ENCODE data around the gene SGSH. TPM values are rescaled to one million over a fixed set of nuclear protein-coding genes. Genes with fewer than 3 reads are reported as not detected.

Gene SGSH
- polyA plus RNA-seq, 1 donor (not counting 4 experiments of a cell fraction or from before 2014, with no cell fraction given), result 9.6 TPM

DNA sequence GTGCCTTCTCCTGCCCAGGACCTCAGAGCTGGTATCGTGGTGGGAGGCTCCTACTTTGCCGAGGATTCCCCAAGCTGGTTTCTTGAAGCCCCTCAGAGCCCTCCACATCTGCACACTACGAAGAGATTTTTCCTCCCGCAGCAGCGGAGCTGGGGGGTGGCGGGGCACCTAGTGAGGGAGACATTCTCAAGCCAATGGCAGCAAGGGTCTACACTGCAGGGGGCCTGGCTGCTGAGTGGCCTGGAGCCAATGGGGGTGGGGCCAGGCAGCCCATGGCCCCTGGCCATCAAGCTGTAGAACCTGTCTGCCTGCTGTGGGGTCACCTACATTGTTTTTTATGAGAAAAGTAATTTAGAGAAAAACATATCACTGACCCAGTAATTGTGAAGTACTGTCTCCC, 5.1 kb upstream of the SGSH start:
- H4K20me1 ChIP-seq (ENCODE audit: control insufficient read depth, extremely low read depth, insufficient read depth, low read length), result no peaks in the 10 kb centered on the region
- FAIRE-seq, result no peak
- dilution Hi-C loops (cut with MboI; ENCODE audit: extremely low pct_ligation_motif_present, low sequenced_read_pairs), result no loop called here

GRCh38 chr17:80224683-80225082, 4.5 kb upstream of the SGSH start:
- Histone ChIP-seq H3K36me3 (ENCODE audit: control insufficient read depth in 2 of 2, extremely low read depth in 1 of 2, insufficient read depth in 2 of 2, low read length in 2 of 2) (no peaks in the 10 kb centered on the region), H3K79me2 (ENCODE audit: control insufficient read depth, insufficient read depth, low read length) (no peaks in the 10 kb centered on the region), H3K9me1 (ENCODE audit: control insufficient read depth, extremely low read depth, insufficient read depth, low read length) (no peaks in the 10 kb centered on the region), H3K9me3 (ENCODE audit: control insufficient read depth, low read depth, low read length) (no peaks in the 10 kb centered on the region), H3K4me3 (ENCODE audit: control insufficient read depth in 2 of 3, extremely low read depth in 1 of 3, insufficient read depth in 2 of 3, low read depth in 1 of 3, low read length in 3 of 3) (no peak overlapping the region), H3K4me1 (ENCODE audit: control insufficient read depth, extremely low read depth, insufficient read depth, low read length) (peaks cover 2% of the 10 kb centered on the region), H3K4me2 (ENCODE audit: control insufficient read depth, extremely low read depth, insufficient read depth, low read depth, low read length) (no peak overlapping the region), H3K27me3 (ENCODE audit: control insufficient read depth, extremely low read depth, insufficient read depth, low read length) (no peaks in the 10 kb centered on the region), H4K20me1 (ENCODE audit: control insufficient read depth, extremely low read depth, insufficient read depth, low read length) (no peaks in the 10 kb centered on the region), H3K9ac (ENCODE audit: control insufficient read depth, extremely low read depth, insufficient read depth, low read length) (no peak overlapping the region), H2AFZ (ENCODE audit: control insufficient read depth, low read length) (no peak overlapping the region), H3K27ac (ENCODE audit: control insufficient read depth, insufficient read depth, low read length) (no peak overlapping the region)
- FAIRE-seq (no peak), DNase-seq (ENCODE audit: low read depth, low spot score) (no peak)
- TF ChIP-seq CTCF (optimal IDR thresholded peaks at IDR 0.05 in 1 of 3, IDR thresholded peaks at IDR 0.05 in 1 of 3, conservative IDR thresholded peaks at IDR 0.05 in 1 of 3; ENCODE audit: extremely low read depth in 1 of 3, insufficient read depth in 2 of 3, low read length in 3 of 3) (no peak), EZH2 (IDR thresholded peaks at IDR 0.05; ENCODE audit: low read length) (no peak)
- dilution Hi-C loops (cut with MboI; ENCODE audit: extremely low pct_ligation_motif_present, low sequenced_read_pairs), result no loop called here

More for the DNA sequence above, 5.1 kb upstream of the SGSH start:
- Histone ChIP-seq H3K9me3 (ENCODE audit: control insufficient read depth, low read depth, low read length) (no peaks in the 10 kb centered on the region), H3K36me3 (ENCODE audit: control insufficient read depth in 2 of 2, extremely low read depth in 1 of 2, insufficient read depth in 2 of 2, low read length in 2 of 2) (no peaks in the 10 kb centered on the region), H3K9ac (ENCODE audit: control insufficient read depth, extremely low read depth, insufficient read depth, low read length) (no peak overlapping the region), H2AFZ (ENCODE audit: control insufficient read depth, low read length) (no peak overlapping the region), H3K4me1 (ENCODE audit: control insufficient read depth, extremely low read depth, insufficient read depth, low read length) (no peaks in the 10 kb centered on the region), H3K9me1 (ENCODE audit: control insufficient read depth, extremely low read depth, insufficient read depth, low read length) (no peaks in the 10 kb centered on the region), H3K79me2 (ENCODE audit: control insufficient read depth, insufficient read depth, low read length) (no peaks in the 10 kb centered on the region), H3K4me3 (ENCODE audit: control insufficient read depth in 2 of 3, extremely low read depth in 1 of 3, insufficient read depth in 2 of 3, low read depth in 1 of 3, low read length in 3 of 3) (no peak overlapping the region), H3K27me3 (ENCODE audit: control insufficient read depth, extremely low read depth, insufficient read depth, low read length) (no peaks in the 10 kb centered on the region), H3K4me2 (ENCODE audit: control insufficient read depth, extremely low read depth, insufficient read depth, low read depth, low read length) (no peak overlapping the region), H3K27ac (ENCODE audit: control insufficient read depth, insufficient read depth, low read length) (no peak overlapping the region)
- TF ChIP-seq CTCF (optimal IDR thresholded peaks at IDR 0.05 in 1 of 3, IDR thresholded peaks at IDR 0.05 in 1 of 3, conservative IDR thresholded peaks at IDR 0.05 in 1 of 3; ENCODE audit: extremely low read depth in 1 of 3, insufficient read depth in 2 of 3, low read length in 3 of 3), result no peak
- TF ChIP-seq EZH2 (IDR thresholded peaks at IDR 0.05; ENCODE audit: low read length), result no peak
- DNase-seq (ENCODE audit: low read depth, low spot score), result no peak
